SK-N-SH (cell line): Measurements from ENCODE around the gene PXMP4.

Experiments used
- CHD2 ChIP-seq: fragments of 150-350 bp; IDR thresholded peaks from 2 replicates; pipeline ENCODE4 v1.6.1; 2018; ENCODE audit warnings: low read length; ENCODE audit not compliant: partially characterized antibody
- CTCF ChIP-seq: fragments of 200-600 bp; sonication (generic); IDR thresholded peaks from 2 replicates; pipeline ENCODE4 v1.6.1; 2017; ENCODE audit warnings: antibody characterized with exemption, mild to moderate bottlenecking, moderate library complexity
- ELF1 ChIP-seq: IDR thresholded peaks from 2 replicates; pipeline ENCODE4 v1.4.0; 2012
- EP300 ChIP-seq, 2 experiments: IDR thresholded peaks; 2 replicates each; pipeline versions ENCODE4 v1.4.0 to v1.6.1; 2012; ENCODE audit warnings: borderline replicate concordance in 1 of 2, low read depth in 1 of 2, low read length in 1 of 2
- EZH2phosphoT487 ChIP-seq: fragments of 200-600 bp; sonication (generic); IDR thresholded peaks from 2 replicates; pipeline ENCODE4 v1.6.1; 2017; ENCODE audit warnings: low read depth, mixed run types, mild to moderate bottlenecking, antibody characterized with exemption, moderate library complexity, borderline replicate concordance
- FOXJ3 ChIP-seq: sonication (generic); formaldehyde crosslinking; IDR thresholded peaks from 2 replicates; pipeline ENCODE4 v1.5.1; 2020; ENCODE audit warnings: mild to moderate bottlenecking, missing genetic modification reagents
- FOXM1 ChIP-seq: IDR thresholded peaks from 2 replicates; pipeline ENCODE4 v1.4.0; 2012; ENCODE audit warnings: low read depth, mild to moderate bottlenecking
- GATA2 ChIP-seq: sonication (generic); formaldehyde crosslinking; IDR thresholded peaks from 2 replicates; pipeline ENCODE4 v1.5.0; 2020; ENCODE audit warnings: mild to moderate bottlenecking, missing genetic modification reagents
- JUND ChIP-seq: IDR thresholded peaks from 2 replicates; pipeline ENCODE4 v1.4.0; 2012
- RFX5 ChIP-seq: IDR thresholded peaks from 2 replicates; pipeline ENCODE4 v1.6.1; 2012; ENCODE audit warnings: mild to moderate bottlenecking, improper control_type of control experiment, low read length
- RXRA ChIP-seq: IDR thresholded peaks from 2 replicates; pipeline ENCODE4 v1.4.0; 2012; ENCODE audit warnings: low read depth, mild to moderate bottlenecking, borderline replicate concordance
- YY1 ChIP-seq: IDR thresholded peaks from 2 replicates; pipeline ENCODE4 v1.4.0; 2012; ENCODE audit warnings: low read depth, mild to moderate bottlenecking
- ZBTB33 ChIP-seq: IDR thresholded peaks from 2 replicates; pipeline ENCODE4 v1.4.0; 2012; ENCODE audit warnings: low read depth, borderline replicate concordance

GRCh38 chr20:33740189-33740588 is 20.1 kb upstream of the PXMP4 start:
- TF ChIP-seq EZH2phosphoT487, result no peak
- TF ChIP-seq CTCF, result no peak
- TF ChIP-seq ZBTB33, result no peak
- no peak for TF ChIP-seq GATA2 (CRISPR knock-in tag)
- TF ChIP-seq EP300 (IDR thresholded peaks at IDR 0.05; ENCODE audit: borderline replicate concordance in 1 of 2, low read depth in 1 of 2, low read length in 1 of 2), result no peak
- no peak for TF ChIP-seq FOXJ3
- no peak for TF ChIP-seq RXRA
- no peak for TF ChIP-seq JUND
- TF ChIP-seq ELF1, result no peak
- TF ChIP-seq CHD2, result no peak
- TF ChIP-seq RFX5, result no peak
- no peak for TF ChIP-seq YY1
- TF ChIP-seq FOXM1, result no peak
